ENCODE data around the gene PCSK4. TPM values are rescaled to one million over a fixed set of nuclear protein-coding genes. Genes with fewer than 3 reads are reported as not detected.
A peak's percentile ranks its signal among the peaks of the same experiment; 100 is the strongest.
"Not testable (repeated sequence)": the region's sequence is repeated elsewhere in the genome, so short reads cannot be mapped to it uniquely, and the experiment has no call there.

The PCSK4 gene
- total RNA-seq, 1 experiment from 2014 or later: 1.0 TPM

DNA sequence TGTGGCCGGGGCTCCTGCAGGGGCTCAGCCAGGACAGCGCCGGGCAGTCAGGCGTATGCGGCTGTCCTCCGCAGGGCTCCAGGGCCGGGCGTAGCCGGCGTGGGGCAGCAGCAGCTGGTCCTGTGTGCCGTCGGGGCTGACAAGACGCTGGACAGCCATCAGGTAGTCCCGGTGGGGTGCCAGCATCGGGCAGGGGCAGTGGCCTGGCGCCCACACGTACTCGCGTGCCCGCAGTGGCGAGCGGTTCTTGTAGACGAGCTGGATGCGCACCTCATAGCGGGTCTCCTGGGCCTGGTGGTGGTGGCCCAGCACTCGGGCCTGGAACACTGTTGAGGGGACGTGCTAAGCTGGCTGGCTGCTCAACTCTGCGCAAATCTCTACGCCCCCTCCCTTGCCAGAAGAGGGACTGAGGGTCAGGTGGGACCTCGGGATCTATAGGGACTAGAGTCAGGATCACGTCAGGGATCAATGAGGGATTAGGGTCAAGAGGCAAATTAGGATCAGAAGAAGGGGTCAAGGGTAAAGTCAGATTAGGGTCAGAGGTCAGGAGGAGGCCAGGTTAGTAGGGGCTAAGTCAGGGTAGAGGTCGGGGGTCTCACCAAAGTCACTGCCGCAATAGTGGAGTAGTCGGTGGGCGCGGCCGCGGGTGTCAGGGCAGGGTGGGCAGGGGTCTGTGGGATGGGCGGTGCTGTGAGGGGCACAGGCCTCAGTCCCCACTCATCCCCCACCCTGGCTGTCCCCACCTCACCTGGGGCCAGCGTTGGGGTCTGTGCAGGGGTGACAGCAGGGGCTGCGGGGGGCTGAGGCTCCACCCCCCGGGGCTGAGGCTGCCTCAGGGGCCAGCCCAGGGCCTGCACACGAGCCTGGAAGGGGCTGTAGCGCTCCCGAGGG lies 16.1 kb upstream of the PCSK4 start:
- DNase-seq (ENCODE audit: low read depth): no peak

DNA sequence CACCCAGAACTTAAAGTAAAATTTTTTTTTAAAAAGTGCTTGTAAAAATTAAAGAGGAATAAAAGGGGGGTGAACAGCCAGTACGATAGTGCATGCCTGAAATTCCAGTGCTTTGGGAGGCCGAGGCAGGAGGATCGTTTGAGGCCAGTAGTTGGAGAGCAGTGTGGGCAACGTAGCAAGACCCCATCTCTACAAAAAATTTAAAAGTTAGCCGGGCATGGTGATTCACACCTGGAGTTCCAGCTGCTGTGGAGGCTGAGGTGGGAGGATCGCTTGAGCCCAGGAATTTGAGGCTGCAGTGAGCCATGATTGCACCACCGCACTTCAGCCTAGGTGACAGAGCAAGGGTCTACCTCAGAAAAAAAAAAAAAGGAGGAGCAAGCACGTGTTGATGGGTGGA lies 14.9 kb upstream of the PCSK4 start:
- DNase-seq (ENCODE audit: low read depth): no peak

DNA sequence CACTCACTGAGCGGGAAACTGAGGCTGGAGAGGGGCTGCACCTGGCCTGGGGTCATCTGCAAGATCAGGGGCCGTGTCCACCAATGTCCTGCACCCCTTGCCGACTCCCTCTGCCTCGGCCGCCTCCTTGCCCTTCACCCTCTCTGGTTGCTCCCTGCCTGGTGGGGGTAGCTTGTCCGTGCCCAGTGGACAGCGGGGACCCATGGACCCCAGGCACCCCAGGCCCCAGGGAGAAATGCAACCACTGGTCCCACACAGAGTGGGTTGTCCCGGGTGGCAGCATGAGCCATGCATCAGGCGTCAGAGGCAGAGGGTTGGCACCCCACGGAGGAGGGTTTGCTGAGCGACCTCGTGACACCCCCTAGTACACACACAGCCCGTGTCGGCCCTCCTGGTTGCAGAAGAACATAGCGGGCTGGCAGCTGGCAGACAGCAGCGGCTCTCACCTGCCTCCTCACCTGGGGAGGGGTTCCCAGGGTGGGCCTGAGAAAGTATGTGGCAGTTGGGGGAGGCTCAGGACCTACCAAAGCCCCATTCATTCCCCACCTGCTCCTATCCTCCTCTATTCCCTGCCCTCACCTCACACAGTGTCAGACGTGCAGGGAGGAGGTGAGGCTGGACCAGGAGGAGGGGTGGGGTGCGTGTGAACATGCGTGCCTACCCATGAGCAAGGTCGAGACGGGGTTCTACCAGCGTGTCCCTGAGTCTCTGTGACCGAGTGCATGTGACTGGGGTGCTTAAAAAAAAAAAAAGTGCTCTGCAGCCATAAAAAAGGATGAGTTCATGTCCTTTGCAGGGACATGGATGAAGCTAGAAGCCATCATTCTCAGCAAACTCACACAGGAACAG lies 14.0 kb upstream of the PCSK4 start:
- DNase-seq (ENCODE audit: low read depth): no peak

DNA sequence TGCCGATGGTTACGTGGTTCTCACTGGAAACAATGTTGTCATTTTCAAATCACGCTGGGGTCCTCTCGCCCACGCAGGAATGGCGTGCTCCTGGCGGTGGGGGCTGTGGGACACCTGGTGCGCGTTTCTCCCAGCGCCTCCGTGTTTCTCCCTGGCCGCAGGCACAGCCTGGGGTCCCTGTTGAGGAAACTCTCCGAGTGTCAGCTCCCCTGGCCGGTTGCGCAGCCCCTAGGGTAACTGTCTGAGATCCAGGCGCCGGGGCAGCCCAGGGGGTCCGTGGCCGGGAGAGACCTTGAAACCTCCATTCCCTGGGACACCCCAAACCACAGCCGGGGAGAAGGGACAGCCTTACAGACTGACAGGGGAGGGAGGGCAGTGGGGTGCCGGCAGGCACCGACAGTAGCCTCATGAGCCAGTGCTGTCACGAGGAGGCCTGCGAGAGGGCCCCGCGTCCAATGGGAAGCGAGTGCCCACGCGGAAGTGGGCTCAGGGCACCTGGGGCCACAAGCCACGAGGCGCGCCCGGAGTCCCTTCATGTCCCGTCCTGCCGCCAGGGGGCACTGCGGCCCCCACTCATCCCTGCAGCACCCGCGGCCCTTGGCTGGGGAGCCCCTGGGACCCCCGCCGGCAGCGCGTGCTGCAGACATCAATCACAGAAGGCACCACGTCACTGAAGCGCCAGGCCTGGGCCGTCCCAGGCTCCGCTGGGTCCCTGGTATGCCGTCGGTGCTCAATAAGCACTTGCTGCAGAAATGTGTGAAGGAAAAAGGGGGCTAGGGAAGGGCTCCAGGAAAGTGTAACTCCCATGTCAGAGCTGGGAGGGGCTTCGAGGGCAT lies 13.2 kb upstream of the PCSK4 start:
- no peak for DNase-seq (ENCODE audit: low read depth)

DNA sequence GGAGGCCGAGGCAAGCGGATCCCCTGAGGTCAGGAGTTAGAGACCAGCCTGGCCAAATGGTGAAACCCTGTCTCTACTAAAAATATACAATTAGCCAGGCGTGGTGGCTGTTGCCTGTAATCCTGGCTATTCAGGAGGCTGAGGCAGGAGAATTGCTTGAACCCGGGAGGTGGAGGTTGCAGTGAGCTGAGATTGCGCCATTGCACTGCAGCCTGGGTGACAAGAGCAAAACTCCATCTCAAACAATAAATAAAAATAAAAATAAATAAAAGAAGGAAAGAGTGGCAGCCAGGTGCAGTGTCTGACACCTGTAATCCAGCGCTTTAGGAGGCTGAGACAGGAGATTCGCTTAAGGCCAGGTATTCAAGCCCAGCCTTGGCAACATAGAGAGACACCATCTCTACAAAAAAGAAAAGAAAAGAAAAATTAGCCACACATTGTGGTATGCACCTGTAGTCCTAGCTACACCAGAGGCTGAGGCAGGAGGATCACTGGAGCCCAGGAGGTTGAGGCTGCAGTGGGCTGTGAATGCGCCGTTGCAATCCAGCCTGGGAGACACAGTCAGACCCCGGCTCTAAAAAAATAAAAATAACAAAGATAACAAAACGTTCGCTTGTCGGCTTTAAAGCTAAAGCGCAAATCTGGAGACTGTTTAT lies 12.4 kb upstream of the PCSK4 start:
- no peak for DNase-seq (ENCODE audit: low read depth)

DNA sequence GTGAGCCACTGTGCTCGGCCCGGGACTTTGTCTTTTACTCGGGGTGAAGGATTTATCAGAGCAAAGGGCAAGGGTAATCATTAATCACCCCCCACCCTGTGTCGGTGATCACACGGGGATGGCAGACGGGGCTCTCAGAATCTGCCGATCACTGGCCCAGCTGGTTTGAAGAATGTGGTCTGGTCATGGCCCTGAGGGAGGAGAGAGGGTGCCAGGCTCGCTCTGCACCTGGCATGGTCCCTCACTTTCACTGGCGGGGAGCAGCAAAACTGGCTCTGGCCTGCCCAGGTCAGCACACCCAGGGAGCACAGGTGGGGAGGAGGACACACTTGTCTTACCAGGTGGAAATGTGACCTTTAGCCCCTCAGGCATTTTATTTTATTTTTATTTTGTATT lies 11.0 kb upstream of the PCSK4 start:
- no peak for DNase-seq (ENCODE audit: low read depth)

DNA sequence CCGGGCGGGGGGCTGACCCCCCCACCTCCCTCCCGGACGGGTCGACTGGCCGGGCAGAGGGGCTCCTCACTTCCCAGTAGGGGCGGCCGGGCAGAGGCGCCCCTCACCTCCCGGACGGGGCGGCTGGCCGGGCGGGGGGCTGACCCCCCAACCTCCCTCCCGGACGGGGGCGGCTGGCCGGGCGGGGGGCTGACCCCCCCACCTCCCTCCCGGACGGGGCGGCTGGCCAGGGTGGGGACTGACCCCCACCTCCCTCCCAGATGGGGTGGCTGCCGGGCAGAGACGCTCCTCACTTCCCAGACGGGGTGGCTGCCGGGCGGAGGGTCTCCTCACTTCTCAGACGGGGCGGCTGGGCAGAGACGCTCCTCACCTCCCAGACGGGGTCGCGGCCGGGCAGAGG lies 9.1 kb upstream of the PCSK4 start:
- not testable (repeated sequence) for DNase-seq (ENCODE audit: low read depth)

DNA sequence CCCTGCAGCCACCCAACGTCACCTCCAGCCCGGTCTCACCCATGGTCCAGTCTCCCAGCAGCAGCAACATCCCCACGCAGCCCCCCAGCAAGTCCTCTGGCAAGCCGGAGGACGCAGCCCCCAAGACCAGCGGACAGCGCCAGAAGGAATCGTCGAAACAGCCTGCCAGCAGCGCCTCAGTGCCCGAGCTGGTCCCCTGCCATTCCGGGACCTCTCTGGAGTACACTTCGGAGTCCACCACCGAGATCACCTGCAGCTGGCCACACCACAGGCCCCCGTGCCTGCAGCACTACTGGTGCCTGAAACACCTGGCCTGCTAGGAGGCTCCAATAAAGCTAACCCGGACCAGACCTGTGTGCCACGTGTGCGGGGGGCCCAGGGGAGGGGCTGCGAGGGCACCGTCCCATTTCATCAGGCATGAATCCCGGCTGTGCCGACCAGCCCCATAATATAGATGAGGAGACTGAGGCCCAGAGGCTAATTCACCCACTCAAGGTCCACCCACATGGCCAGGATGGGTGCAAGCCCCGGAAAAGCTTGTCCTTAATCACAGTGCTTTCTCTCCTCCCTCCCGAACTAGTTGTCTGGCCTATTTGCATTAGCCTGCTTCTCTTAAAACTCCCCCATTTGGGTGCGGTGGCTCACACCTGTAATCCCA lies 7.6 kb upstream of the PCSK4 start:
- DNase-seq (ENCODE audit: low read depth): no peak

DNA sequence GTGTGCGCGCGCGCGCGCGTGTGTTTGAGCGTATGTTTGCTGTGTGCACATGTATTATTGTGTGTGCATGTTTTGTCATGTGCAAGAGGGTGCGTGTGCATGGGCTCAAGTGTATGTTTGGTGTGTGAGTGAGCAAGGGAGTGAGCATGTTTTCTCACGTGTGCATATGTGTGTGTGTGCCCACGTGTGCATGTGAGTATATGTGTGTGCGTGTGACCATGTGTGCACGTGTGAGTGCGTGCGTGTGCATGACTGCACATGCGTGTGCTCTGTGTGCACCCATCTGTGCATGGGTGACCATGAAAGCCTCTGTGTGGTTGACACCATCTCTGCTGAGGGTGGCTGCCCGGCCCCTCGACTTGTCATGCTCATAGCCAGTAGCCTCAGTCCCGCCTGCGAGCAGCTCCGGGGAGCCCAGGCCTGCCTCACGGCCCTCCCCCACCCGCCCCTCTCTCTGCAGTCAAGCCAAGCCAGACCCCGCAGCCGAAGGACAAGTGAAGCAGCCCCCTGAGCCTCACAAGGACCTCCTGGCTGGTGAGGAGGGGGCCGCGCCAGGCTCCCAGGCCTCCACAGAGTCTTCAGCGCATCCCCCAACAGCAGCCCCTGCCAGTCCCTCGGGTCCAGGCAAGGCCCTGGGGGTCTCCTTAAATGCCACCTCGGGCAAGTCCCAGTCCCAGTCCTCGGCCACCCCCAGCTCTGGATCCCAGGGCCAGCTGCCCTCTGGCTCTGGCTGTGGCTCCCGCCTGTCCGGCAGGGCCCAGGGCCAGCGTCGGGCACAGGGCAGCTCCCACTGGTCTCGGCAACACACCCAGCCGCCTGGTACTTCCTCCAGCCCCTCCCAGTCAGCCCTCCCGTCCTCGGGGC lies 6.8 kb upstream of the PCSK4 start:
- DNase-seq (ENCODE audit: low read depth): no peak

DNA sequence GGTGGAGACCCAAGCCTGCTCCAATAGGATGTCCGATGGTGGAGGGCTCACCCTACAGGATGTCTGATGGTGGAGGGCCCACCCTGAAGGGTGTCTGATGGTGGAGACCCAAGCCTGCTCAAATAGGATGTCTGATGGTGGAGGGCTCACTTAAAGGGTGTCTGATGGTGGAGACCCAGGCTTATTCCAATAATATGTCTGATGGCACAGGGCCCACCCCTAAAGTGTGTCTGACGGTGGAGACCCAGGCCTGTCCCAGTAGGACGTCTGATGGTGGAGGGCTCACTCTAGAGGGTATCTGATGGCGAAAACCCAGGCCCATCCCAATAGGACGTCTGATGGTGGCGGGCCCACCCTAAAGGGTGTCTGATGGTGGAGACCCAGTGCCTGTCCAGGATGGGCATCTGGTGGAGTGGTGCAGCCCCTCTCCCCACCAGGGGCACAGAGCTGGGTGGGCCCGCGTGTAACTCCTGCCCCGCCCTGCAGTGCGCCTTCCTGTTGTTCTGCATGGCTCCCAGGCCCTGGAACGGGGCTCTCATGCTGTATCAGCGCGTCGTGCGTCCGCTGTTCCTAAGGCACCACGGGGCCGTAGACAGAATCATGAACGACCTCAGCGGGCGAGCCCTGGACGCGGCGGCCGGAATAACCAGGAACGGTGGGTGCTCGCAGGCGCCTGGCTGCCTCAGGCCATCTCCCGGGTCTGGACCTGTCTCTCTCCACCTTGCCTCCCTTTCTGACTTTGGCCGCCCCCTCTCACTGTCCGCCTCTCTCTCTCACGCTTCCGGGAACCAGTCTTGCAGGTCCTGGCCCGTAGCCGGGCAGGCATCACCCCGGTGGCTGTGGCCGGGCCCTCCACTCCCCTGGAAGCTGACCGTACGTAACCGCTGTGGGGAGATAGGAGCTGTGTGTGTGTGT lies 5.9 kb upstream of the PCSK4 start:
- no peak for DNase-seq (ENCODE audit: low read depth)

DNA sequence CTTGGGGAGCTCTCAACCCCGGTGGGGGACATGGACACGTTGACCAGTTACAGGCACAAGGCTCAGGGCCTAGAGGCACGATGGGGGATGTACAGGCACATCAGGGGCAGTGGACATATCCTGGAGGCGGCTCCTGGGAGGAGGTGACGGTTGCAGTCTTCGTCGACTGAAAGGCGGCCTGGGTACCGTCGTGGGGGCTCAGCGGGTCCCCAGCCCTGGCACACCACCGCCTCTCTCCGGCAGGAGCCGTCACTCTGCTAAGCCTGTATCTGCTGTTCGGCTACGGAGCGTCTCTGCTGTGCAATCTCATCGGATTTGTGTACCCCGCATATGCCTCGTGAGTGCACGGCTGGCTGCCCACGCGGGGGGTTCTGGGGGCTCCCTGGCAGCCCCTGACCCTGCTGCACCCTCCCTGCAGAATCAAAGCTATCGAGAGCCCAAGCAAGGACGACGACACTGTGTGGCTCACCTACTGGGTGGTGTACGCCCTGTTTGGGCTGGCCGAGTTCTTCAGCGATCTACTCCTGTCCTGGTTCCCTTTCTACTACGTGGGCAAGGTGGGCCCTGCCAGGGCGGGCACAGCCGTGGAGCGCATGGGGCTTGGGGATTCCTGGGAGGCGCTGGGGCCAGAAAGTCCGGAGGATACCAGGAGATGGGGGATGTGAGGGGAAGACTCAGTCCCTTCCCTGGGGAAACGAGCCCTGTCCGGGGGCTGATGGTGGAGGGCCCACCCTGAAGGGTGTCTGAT lies 5.1 kb upstream of the PCSK4 start:
- no peak for DNase-seq (ENCODE audit: low read depth)

DNA sequence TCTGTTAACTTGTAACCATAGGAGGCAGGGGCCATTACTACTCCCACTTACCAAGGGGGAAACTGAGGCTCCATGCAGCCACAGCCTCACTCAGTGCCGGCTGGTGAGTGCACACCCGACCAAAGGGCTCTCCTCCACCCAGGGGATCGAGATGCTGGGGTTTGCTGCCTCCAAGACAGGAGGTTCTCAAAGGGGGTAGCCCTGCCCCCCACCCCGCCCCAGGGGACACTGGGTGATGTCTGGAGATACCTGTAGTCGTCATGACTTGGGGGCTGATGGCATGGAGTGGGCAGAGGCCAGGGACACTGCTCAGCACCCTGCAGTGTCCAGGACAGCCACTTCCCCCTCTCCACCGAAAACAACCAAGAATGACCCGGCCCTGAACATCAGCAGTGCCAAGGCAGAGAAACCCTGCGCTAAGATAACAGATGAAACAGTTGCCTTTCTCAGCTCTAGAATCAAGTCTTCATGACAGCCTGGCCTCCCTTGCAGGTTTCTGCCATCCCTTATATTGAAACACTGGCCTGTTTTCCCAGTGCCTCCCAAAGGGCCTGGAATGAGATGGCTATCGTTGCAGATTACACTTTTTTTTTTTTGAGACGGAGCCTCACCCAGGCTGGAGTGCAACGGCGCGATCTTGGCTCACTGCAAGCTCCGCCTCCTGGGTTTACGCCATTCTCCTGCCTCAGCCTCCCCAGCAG lies 4.1 kb upstream of the PCSK4 start:
- no peak for DNase-seq (ENCODE audit: low read depth)

DNA sequence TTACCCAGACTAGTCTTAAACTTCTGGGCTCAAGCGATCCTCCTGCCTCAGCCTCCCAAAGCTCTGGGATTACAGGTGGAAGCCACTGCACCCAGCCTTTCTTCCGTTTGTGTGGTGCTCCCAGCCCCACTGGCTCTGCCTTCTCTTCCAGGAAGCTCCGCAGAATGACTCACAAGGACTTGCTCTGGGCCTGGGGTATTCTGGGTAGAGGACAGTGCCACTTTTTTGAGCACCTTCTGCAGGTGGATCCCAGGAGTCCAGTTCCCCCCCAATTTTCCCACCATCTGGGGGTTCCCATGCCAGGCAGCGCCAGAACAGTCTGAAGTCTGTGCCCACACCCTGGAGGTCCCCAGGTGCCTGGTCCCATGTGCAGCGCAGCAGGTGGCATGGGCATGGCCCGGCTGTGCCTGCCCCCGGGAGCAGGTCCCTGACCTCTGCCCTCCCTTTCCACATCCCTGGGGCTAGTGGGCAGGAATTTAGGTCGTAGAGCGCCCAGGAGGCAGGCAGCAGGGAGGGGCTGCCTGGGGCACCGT lies 2.4 kb upstream of the PCSK4 start:
- peak; percentile 50 for DNase-seq (ENCODE audit: low read depth)

DNA sequence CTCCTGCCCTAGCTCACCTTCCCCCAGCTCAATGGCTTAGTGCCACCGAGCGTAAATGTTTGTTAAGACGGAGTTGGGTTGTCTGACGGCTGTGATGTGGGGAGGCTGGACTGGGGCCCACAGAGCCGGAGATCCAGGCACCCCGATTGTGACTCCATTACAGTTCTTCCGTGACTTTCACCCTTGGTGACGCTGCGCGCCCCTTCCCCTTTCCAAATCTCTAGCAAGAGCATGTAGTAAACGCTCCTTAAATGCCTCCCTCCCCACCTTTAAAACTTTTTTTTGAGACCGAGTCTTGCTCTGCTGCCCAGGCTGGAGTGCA lies 1.7 kb upstream of the PCSK4 start:
- DNase-seq (ENCODE audit: low read depth): no peak

DNA sequence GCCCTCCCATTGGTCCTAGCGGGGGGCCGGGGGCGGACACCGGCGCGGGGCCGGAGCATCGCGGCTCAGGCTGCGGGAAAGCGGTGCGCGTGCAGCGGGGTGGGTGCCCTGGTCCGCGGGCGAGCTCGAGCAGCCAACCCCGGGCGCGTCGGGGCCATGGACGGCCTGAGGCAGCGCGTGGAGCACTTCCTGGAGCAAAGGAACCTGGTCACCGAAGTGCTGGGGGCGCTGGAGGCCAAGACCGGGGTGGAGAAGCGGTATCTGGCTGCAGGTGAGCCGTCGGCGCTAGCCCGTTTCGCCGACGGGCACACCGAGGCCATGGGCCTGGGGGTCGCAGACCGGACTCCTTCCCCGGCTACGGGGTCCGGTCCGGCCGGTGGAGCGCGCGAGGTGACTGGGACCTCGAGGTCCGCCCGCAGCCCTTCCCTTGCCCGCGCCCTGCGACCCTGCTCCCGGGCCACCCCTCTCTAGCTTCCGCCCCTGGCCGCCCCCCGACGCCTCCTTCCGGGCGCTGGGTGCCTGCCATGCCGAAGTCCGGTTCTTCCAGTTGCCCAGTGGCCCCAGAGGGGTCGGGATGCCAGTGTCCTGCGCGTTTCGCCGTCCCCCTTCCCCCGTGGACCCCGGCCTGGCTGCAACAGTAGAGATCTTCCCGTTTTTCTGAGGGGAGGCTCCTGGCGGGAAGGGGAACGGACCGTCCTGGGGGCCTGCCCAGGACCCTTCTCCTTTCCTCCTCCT lies 1.1 kb upstream of the PCSK4 start, which contains the start of gene REEP6:
TSS of gene REEP6 (plus strand) at position 68 of the 735 bp plus-strand sequence. CDS start at position 157, 89 bp downstream.
- no peak for DNase-seq (ENCODE audit: low read depth)

All from HT1080 (cell line).